OCI-LY7 (cell line): Measurements from ENCODE around the gene ACACB.

Experiments used
- EZH2phosphoT487 ChIP-seq: fragments of 200-600 bp; sonication (generic); IDR thresholded peaks from 2 replicates; pipeline ENCODE4 v1.6.1; 2018; ENCODE audit warnings: low read depth, borderline replicate concordance, mild to moderate bottlenecking, mixed run types, antibody characterized with exemption, low read length, moderate library complexity, mixed read lengths
- TF ChIP-seq, protein P1 (sequence below): fragments of 200-600 bp; sonication (generic); conservative IDR thresholded peaks from 2 replicates; pipeline ENCODE4 v1.5.1; 2014; ENCODE audit warnings: mild to moderate bottlenecking, antibody characterized with exemption, low read length, moderate library complexity, mixed read lengths

DNA sequence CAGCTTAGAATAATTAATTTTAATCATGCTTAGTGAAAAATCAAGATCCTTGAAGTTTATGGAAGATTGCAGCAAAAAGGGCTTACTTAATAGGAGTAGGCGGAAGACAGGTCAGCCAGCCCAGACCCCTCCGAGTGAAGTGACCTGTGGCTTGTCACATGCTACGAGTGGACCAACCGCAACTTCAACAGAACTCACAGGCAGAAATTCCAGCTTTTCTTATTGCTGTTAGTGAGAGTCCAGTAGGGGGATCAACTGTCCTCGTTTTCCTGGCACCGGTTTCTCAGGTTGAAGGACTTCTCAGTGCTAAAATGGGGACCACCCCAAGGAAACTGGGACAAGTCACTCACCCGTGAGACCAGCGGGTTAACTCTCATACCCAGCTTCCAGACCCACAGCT is 72.9 kb downstream of the ACACB start:
- TF ChIP-seq, protein P1, sequence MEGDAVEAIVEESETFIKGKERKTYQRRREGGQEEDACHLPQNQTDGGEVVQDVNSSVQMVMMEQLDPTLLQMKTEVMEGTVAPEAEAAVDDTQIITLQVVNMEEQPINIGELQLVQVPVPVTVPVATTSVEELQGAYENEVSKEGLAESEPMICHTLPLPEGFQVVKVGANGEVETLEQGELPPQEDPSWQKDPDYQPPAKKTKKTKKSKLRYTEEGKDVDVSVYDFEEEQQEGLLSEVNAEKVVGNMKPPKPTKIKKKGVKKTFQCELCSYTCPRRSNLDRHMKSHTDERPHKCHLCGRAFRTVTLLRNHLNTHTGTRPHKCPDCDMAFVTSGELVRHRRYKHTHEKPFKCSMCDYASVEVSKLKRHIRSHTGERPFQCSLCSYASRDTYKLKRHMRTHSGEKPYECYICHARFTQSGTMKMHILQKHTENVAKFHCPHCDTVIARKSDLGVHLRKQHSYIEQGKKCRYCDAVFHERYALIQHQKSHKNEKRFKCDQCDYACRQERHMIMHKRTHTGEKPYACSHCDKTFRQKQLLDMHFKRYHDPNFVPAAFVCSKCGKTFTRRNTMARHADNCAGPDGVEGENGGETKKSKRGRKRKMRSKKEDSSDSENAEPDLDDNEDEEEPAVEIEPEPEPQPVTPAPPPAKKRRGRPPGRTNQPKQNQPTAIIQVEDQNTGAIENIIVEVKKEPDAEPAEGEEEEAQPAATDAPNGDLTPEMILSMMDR = no peak
- TF ChIP-seq EZH2phosphoT487 = no peak
